ENCODE results near the gene SRXN1.

Gene SRXN1

DNA sequence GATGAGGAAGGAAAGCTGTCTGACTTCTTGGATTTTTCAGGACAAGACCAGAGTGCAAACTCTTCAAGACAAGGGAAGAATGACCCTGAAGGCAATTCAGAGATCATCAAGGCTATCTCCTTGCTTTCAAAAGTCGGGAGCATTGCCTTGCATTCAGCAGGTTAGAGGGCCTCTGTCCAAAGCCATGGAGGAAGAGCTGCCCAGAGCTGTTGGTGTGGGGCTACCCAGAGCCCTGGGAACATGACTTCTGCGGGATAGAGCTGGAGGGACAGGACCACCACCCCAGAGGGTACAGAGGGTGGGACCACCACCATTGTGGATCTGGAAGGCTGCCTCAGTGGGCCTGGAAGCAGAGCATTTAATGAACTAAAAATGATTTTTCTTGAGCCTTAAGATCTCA lies 5.2 kb upstream of the SRXN1 start:
- TF ChIP-seq, protein P1, sequence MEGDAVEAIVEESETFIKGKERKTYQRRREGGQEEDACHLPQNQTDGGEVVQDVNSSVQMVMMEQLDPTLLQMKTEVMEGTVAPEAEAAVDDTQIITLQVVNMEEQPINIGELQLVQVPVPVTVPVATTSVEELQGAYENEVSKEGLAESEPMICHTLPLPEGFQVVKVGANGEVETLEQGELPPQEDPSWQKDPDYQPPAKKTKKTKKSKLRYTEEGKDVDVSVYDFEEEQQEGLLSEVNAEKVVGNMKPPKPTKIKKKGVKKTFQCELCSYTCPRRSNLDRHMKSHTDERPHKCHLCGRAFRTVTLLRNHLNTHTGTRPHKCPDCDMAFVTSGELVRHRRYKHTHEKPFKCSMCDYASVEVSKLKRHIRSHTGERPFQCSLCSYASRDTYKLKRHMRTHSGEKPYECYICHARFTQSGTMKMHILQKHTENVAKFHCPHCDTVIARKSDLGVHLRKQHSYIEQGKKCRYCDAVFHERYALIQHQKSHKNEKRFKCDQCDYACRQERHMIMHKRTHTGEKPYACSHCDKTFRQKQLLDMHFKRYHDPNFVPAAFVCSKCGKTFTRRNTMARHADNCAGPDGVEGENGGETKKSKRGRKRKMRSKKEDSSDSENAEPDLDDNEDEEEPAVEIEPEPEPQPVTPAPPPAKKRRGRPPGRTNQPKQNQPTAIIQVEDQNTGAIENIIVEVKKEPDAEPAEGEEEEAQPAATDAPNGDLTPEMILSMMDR (IDR thresholded peaks at IDR 0.05; ENCODE audit: low read depth, low read length), result no peak
- H3K4me3 ChIP-seq (ENCODE audit: low read depth, low read length), result no peak overlapping the region
- no peaks in the 10 kb centered on the region for H3K27me3 ChIP-seq (ENCODE audit: insufficient read depth, low read depth, severe bottlenecking)
- H3K27ac ChIP-seq, result no peak overlapping the region
- DNase-seq, result no peak
- H3K9me3 ChIP-seq (ENCODE audit: severe bottlenecking), result no peaks in the 10 kb centered on the region
- H3K36me3 ChIP-seq, result no peaks in the 10 kb centered on the region

DNA sequence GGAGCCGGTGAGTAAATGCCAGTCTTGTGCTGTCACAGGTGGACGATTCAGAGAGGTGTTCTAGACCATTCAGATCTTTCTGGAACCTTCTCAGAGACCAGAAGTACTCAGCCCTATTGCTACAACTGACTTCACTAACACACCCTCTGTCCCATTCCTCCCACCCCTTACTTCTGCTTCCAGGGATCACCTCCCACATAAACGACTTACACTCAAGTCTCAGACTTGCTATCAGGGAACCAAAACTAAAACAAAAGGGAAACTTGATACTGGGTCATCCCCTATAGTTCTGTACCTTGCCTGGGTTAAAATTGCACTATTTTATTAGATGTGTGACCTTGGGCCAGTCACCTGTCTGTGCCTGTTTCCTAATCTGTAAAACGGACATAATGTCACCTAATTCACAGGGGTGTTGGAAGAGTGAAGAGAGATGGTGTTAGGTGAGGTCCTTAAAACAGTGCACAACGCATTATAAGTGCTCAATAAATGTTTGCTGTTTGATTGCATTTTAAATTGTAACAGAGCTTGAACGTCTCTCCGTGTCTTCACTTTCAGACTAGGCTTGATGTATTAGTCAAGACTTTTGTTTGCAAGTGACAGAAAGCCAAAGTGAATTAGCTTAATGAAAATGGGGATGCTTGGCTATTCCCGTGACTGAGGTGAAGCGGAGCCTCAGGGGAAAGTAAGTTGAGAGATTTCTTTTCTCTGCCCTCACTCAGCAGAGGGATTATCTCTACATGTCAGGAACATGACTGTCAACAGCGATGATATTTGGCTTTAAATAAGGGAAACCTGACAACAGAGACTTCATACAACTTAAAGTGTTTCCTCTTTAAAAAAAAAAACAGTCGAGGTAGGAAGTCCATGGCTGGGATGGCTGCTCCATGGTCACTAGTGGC lies 3.0 kb upstream of the SRXN1 start:
- Histone ChIP-seq H3K4me3 (ENCODE audit: low read depth, low read length) (no peak overlapping the region), H3K27ac (no peak overlapping the region), H3K9me3 (ENCODE audit: severe bottlenecking) (no peaks in the 10 kb centered on the region), H3K27me3 (ENCODE audit: insufficient read depth, low read depth, severe bottlenecking) (no peaks in the 10 kb centered on the region), H3K36me3 (peaks cover under 1% of the 10 kb centered on the region; the same call in 1 of the 2 replicates)
- DNase-seq, result no peak
- TF ChIP-seq, protein P1 (IDR thresholded peaks at IDR 0.05; ENCODE audit: low read depth, low read length), result no peak

DNA sequence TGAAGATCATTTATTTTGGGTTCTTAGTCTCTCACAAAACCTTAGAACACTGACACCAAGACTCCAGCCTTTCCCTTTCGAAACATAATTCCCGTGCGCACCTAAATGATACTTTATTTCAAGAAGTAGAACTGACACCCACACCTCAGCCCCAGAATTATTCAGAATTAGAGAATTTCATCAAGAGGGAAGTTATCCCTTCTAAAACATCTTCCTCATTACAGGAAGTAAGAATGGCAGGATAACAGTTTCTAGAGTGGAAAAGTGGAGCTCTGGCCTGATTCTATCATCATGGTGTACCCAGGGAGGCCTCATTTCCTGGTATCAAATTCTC lies 1.4 kb upstream of the SRXN1 start:
- Histone ChIP-seq H3K9me3 (ENCODE audit: severe bottlenecking) (no peaks in the 10 kb centered on the region), H3K27me3 (ENCODE audit: insufficient read depth, low read depth, severe bottlenecking) (no peaks in the 10 kb centered on the region), H3K4me3 (ENCODE audit: low read depth, low read length) (no peak overlapping the region), H3K36me3 (peaks cover 13% of the 10 kb centered on the region), H3K27ac (no peak overlapping the region)
- TF ChIP-seq, protein P1 (IDR thresholded peaks at IDR 0.05; ENCODE audit: low read depth, low read length), result no peak
- no peak for DNase-seq

DNA sequence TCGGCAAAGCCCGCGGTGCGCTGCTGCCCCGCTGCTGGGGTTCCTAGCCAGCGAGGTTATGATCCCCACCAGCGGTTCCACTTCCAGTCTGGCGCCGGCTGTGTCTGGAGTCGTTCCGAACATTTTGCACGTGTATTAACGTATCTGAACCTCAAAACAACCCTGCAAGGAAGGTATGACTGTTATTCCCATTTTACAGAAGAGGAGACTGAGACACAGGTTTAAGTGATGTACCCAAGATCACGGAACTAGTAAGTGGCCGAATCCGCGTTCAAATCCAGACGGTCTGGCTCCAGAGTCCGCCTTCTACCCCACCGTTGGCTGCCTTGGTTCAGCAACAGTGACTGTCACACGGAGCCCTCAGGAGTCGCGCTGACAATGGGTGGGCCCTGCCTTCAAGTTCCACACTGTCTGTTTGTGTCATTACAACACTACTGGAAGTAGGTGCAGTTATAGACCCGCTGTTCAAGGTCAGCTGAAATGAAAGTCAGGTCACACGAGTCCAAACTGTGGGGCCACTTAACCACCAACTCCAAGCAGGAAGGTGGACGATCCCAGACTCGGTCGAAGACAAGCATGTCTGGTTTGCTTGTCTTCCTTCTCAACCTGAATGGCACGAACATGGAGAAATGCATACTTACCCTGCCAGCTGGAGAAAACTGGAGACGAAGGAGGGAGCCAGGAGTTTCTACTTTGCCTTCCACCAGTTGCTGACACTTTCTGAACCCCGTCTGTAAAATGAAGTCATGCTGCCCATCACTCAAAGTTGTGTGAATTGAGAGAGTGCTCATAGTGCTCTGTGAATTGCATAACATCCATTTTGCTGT lies 803 bp upstream of the SRXN1 start:
- Histone ChIP-seq H3K4me3 (ENCODE audit: low read depth, low read length) (peak overlapping the region; percentile 46), H3K27ac (no peak overlapping the region), H3K36me3 (peaks cover 18% of the 10 kb centered on the region), H3K9me3 (ENCODE audit: severe bottlenecking) (no peaks in the 10 kb centered on the region), H3K27me3 (ENCODE audit: insufficient read depth, low read depth, severe bottlenecking) (no peaks in the 10 kb centered on the region)
- no peak for DNase-seq
- TF ChIP-seq, protein P1 (IDR thresholded peaks at IDR 0.05; ENCODE audit: low read depth, low read length), result no peak

DNA sequence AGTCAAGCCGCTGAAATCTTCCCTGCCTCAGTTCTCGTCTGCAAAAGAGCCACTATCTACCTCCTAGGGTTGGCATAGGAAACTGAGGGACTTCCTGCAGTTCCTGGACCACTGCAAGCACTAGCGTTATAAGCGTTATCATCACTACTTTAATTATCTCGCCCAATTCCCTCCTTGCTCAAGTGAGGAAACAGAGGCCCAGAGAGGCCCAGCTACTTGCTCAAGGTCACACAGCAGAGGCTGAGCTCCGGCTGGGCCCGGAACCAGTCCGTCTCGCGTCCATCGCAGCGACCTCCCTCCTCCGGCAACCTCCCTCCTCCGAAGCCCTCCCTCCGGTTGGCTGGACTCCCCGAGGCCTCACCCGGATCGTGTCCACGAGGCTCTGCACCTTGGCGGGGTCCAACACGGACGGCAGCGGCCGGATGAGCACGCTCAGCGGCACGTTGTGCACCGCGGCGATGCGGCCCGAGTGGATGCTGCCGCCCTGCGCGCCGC lies 338 bp downstream of the SRXN1 start:
- Histone ChIP-seq H3K9me3 (ENCODE audit: severe bottlenecking) (no peaks in the 10 kb centered on the region), H3K27me3 (ENCODE audit: insufficient read depth, low read depth, severe bottlenecking) (no peaks in the 10 kb centered on the region), H3K4me3 (ENCODE audit: low read depth, low read length) (peak overlapping the region; percentile 51), H3K36me3 (peaks cover 26% of the 10 kb centered on the region), H3K27ac (peak overlapping the region; percentile 35; the same call in 1 of the 2 replicates)
- peak; percentile 53 for DNase-seq
- TF ChIP-seq, protein P1 (IDR thresholded peaks at IDR 0.05; ENCODE audit: low read depth, low read length), result no peak
